SJSA1 (cell line): ENCODE results near the gene SH3D19. TPM values are rescaled to one million over a fixed set of nuclear protein-coding genes. Genes with fewer than 3 reads are reported as not detected.

Experiments used
- DNase-seq, 2 experiments: peaks; one replicate each; pipeline ENCODE4 v3.0.0-alpha.2; 2015 to 2020; ENCODE audit warnings: low spot score in 2 of 2, low read depth in 1 of 2
- H3K27ac ChIP-seq: fragments of 250-450 bp; sonication (Bioruptor Pico); 2 replicates; pipeline ENCODE4 v1.5.1; 2020; ENCODE audit warnings: mild to moderate bottlenecking, moderate library complexity
- H3K27me3 ChIP-seq: fragments of 250-450 bp; sonication (Bioruptor Pico); replicated peaks from 2 replicates; pipeline ENCODE4 v1.5.1; 2020; ENCODE audit warnings: mild to moderate bottlenecking, moderate library complexity
- H3K36me3 ChIP-seq: fragments of 250-450 bp; sonication (Bioruptor Pico); 2 replicates; pipeline ENCODE4 v1.5.1; 2020; ENCODE audit warnings: mild to moderate bottlenecking
- H3K4me1 ChIP-seq: fragments of 250-450 bp; sonication (Bioruptor Pico); replicated peaks from 2 replicates; pipeline ENCODE4 v1.6.1; 2021; ENCODE audit warnings: mild to moderate bottlenecking
- H3K4me3 ChIP-seq: fragments of 250-450 bp; sonication (Bioruptor Pico); 2 replicates; pipeline ENCODE4 v1.5.1; 2020; ENCODE audit warnings: mild to moderate bottlenecking
- H3K9me3 ChIP-seq: fragments of 250-450 bp; sonication (Bioruptor Pico); replicated peaks from 2 replicates; pipeline ENCODE4 v1.5.1; 2020; ENCODE audit warnings: mild to moderate bottlenecking
- total RNA-seq: library from RNA; depleted of rRNA; stranded (reverse); fragments of >200 nt; shearing (Covaris generic); gene quantifications from 2 replicates; pipeline ENCODE4 v1.2.3, GENCODE V29; 2014

SH3D19 gene
- total RNA-seq, 1 experiment from 2014 or later = 6.9 TPM

DNA sequence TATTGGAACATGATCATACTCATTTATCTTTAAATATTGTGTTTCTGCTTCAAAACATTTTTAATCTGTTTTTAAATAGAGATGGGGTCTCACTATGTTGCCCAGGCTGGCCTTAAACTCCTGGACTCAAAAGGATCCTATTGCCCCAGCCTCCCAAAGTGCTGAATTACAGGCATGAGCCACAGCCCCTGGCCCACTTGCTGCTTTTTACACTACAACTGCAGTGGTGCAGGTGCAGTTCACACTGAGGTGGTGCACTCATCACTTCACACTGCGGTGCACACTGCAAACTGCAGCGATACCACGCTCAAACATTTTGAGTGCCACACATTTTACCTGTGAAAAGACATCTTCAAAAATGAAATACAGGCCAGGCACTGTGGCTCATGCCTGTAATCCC, 215.2 kb downstream of the SH3D19 start:
- DNase-seq = no peak
- Histone ChIP-seq H3K4me1 (no peaks in the 10 kb centered on the region), H3K27ac (no peak overlapping the region), H3K27me3 (no peaks in the 10 kb centered on the region), H3K9me3 (no peaks in the 10 kb centered on the region), H3K36me3 (peaks cover 34% of the 10 kb centered on the region), H3K4me3 (no peak overlapping the region)

- H3K4me3 ChIP-seq = no peak overlapping the region
- H3K27me3 ChIP-seq = no peaks in the 10 kb centered on the region
- no peaks in the 10 kb centered on the region for H3K9me3 ChIP-seq
- DNase-seq = no peak
- no peaks in the 10 kb centered on the region for H3K4me1 ChIP-seq
- peaks cover 63% of the 10 kb centered on the region for H3K36me3 ChIP-seq
- H3K27ac ChIP-seq = no peak overlapping the region
Observed at GRCh38 chr4:151107063-151107462, 218.3 kb downstream of the SH3D19 start.

- H3K27me3 ChIP-seq = no peaks in the 10 kb centered on the region
- no peak overlapping the region for H3K4me3 ChIP-seq
- H3K27ac ChIP-seq = no peak overlapping the region
- peaks cover 13% of the 10 kb centered on the region for H3K4me1 ChIP-seq
- DNase-seq = no peak
- no peaks in the 10 kb centered on the region for H3K9me3 ChIP-seq
- peaks cover 78% of the 10 kb centered on the region for H3K36me3 ChIP-seq
Observed at GRCh38 chr4:151105454-151106032, 219.9 kb downstream of the SH3D19 start.

DNA sequence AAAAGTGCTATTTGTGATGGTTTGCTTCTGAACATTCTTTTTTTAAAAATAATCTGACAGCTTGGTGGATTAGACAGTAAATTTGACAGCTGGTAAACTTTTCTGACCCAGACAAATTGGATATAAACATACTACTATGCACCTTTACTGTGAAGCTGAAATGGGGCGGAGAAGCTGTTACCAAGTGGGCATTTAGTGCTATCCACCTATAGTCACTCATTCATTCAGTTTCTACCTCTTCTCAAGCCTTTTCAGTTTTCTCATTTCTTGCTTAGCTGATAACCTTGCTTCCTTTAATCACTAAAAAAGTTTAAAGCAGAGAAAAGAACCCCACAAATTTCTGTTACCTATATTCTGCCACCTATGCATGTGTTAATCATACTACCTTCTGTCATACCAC, 220.8 kb downstream of the SH3D19 start:
- DNase-seq = no peak
- no peak overlapping the region for H3K4me3 ChIP-seq
- peaks cover 81% of the 10 kb centered on the region for H3K36me3 ChIP-seq
- H3K27me3 ChIP-seq = no peaks in the 10 kb centered on the region
- no peaks in the 10 kb centered on the region for H3K9me3 ChIP-seq
- peaks cover 14% of the 10 kb centered on the region for H3K4me1 ChIP-seq
- no peak overlapping the region for H3K27ac ChIP-seq

GRCh38 chr4:151103758-151104157, 221.6 kb downstream of the SH3D19 start:
- Histone ChIP-seq H3K27ac (no peak overlapping the region), H3K9me3 (no peaks in the 10 kb centered on the region), H3K36me3 (peaks cover 82% of the 10 kb centered on the region), H3K4me3 (no peak overlapping the region), H3K27me3 (no peaks in the 10 kb centered on the region), H3K4me1 (peaks cover 18% of the 10 kb centered on the region)
- DNase-seq = no peak

DNA sequence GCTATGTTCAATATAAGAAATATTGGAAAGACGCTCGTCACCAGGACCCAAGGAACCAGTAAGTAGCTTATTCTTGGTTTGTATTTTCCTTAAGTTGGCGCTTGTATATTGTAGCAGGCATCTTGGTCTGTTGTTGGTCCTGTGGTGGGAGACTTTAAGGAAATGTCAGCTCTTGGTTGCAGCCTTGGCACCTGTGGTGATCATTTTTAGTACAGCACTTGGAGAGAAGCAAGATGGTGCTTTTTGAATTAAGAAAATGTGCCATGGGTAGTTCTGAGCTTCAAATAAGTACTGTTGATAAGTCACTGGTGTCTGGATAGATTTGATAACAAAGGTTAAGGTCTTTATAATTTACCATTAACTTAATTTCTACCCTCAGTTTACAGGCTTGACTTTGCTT, 224.9 kb downstream of the SH3D19 start:
- Histone ChIP-seq H3K4me3 (peak overlapping the region; percentile 81), H3K9me3 (no peaks in the 10 kb centered on the region), H3K36me3 (peaks cover 58% of the 10 kb centered on the region), H3K4me1 (peaks cover 18% of the 10 kb centered on the region), H3K27me3 (no peaks in the 10 kb centered on the region), H3K27ac (peak overlapping the region; percentile 85; the same call in 1 of the 2 replicates)
- DNase-seq = no peak

GRCh38 chr4:151099976-151100417, 225.4 kb downstream of the SH3D19 start:
- H3K9me3 ChIP-seq = no peaks in the 10 kb centered on the region
- H3K4me3 ChIP-seq = peak overlapping the region; percentile 81
- H3K4me1 ChIP-seq = peaks cover 18% of the 10 kb centered on the region
- H3K27me3 ChIP-seq = no peaks in the 10 kb centered on the region
- no peak for DNase-seq
- H3K27ac ChIP-seq = peak overlapping the region; percentile 85
- peaks cover 54% of the 10 kb centered on the region for H3K36me3 ChIP-seq

GRCh38 chr4:151099229-151099975, 226.0 kb downstream of the SH3D19 start, which contains the start of gene RPS3A:
Gene RPS3A, plus strand, starts transcription at chr4:151099628. Its CDS starts 25 bp downstream, at chr4:151099653.
- Histone ChIP-seq H3K27me3 (no peaks in the 10 kb centered on the region), H3K9me3 (no peaks in the 10 kb centered on the region), H3K36me3 (peaks cover 49% of the 10 kb centered on the region), H3K4me1 (peaks cover 18% of the 10 kb centered on the region), H3K4me3 (peak within 1 kb of the TSS; percentile 81), H3K27ac (peak within 1 kb of the TSS; percentile 85)
- DNase-seq = peak; percentile 93 to 97

- Histone ChIP-seq H3K4me3 (peak overlapping the region; percentile 81), H3K27ac (no peak overlapping the region), H3K9me3 (no peaks in the 10 kb centered on the region), H3K36me3 (peaks cover 44% of the 10 kb centered on the region), H3K27me3 (no peaks in the 10 kb centered on the region), H3K4me1 (peaks cover 18% of the 10 kb centered on the region)
- no peak for DNase-seq
Observed at GRCh38 chr4:151098979-151099228, 226.5 kb downstream of the SH3D19 start.

DNA sequence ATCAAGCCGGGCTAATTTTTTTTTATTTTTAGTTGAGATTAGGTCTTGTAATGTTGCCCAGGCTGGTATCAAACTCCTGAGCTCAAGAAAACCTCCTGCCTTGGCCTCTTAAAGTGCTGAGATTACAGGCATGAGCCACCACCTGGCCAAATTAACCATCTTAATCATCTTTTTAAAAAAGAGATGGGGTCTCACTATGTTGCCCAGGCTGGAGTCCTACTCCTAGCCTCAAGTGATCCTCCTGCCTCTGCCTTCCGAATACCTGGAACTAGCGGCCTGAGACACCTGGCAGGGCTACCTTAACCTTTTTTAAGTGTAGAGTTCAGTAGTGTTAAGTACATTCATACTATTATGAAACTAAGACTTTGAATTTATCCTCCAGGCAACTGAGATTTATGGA, 227.6 kb downstream of the SH3D19 start:
- Histone ChIP-seq H3K9me3 (no peaks in the 10 kb centered on the region), H3K36me3 (peaks cover 33% of the 10 kb centered on the region), H3K4me1 (peaks cover 18% of the 10 kb centered on the region), H3K27ac (no peak overlapping the region), H3K4me3 (no peak overlapping the region), H3K27me3 (no peaks in the 10 kb centered on the region)
- DNase-seq = no peak

GRCh38 chr4:151095142-151095541, 230.3 kb downstream of the SH3D19 start:
- Histone ChIP-seq H3K27me3 (no peaks in the 10 kb centered on the region), H3K36me3 (peaks cover 6% of the 10 kb centered on the region), H3K4me1 (peaks cover 3% of the 10 kb centered on the region; the same call in 1 of the 2 replicates), H3K27ac (no peak overlapping the region), H3K4me3 (no peak overlapping the region), H3K9me3 (no peaks in the 10 kb centered on the region)
- DNase-seq = no peak

- no peaks in the 10 kb centered on the region for H3K9me3 ChIP-seq
- peaks cover 3% of the 10 kb centered on the region; the same call in 1 of the 2 replicates for H3K4me1 ChIP-seq
- no peak overlapping the region for H3K4me3 ChIP-seq
- no peak overlapping the region for H3K27ac ChIP-seq
- no peaks in the 10 kb centered on the region for H3K27me3 ChIP-seq
- no peaks in the 10 kb centered on the region for H3K36me3 ChIP-seq
- no peak for DNase-seq
Observed at GRCh38 chr4:151094290-151094751, 231.1 kb downstream of the SH3D19 start.

DNA sequence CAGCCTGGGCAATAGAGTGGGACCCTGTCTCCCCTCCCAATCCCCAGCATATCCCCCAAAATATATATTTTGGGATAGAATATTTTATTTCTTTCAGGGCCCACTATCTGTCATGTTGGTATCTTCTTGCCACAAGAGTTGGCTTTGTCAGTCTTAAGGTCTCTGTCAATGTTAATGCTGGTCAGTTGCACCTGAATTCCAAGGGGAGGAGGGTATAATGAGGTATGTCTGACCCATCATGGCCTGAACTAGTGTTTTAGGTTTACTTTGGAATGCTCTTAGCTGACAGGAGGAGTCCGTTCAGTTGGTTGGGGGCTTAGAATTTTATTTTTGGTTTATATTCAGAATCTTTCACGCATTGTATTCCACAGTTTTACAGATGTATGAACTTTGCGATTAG, 232.2 kb downstream of the SH3D19 start:
- no peaks in the 10 kb centered on the region for H3K36me3 ChIP-seq
- DNase-seq = no peak

GRCh38 chr4:151092488-151092887, 232.9 kb downstream of the SH3D19 start:
- no peaks in the 10 kb centered on the region for H3K4me1 ChIP-seq
- no peaks in the 10 kb centered on the region for H3K27me3 ChIP-seq
- no peak overlapping the region for H3K4me3 ChIP-seq
- no peaks in the 10 kb centered on the region for H3K9me3 ChIP-seq
- DNase-seq = no peak
- H3K27ac ChIP-seq = no peak overlapping the region
- no peaks in the 10 kb centered on the region for H3K36me3 ChIP-seq

More for the DNA sequence above, 232.2 kb downstream of the SH3D19 start:
- H3K9me3 ChIP-seq = no peaks in the 10 kb centered on the region
- H3K27me3 ChIP-seq = no peaks in the 10 kb centered on the region
- no peak overlapping the region for H3K27ac ChIP-seq
- H3K4me1 ChIP-seq = no peaks in the 10 kb centered on the region
- no peak overlapping the region for H3K4me3 ChIP-seq
